Measurements from ENCODE around the gene SERINC2. TPM values are rescaled to one million over a fixed set of nuclear protein-coding genes. Genes with fewer than 3 reads are reported as not detected.

SERINC2 gene
- total and polyA plus RNA-seq, 9 of the 15 experiments (the other 6 are each of a cell fraction or from before 2014, with no cell fraction given), result 0.07 to 1.2 (median 0.70) TPM; not detected in 2

DNA sequence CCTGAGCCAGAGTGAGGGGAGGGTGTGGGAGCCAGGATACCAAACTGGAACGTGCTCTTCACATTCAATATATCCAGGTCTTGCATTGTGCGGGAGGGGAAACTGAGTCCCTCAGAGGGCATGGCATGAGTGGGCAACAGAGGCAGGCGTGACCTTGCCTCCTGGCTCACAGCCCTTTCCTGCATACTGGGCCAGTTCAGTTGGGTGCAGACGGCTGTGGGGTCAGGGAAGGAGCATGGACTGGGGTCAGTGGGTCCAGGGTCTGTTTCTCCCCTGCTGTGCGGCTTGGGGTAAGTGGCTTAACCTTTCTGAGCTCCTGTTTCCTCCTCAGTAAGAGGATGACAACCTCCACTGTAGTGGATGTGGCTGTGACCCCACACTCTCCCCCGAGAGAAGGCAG lies 16.6 kb downstream of the SERINC2 start:
- in situ Hi-C loops (cut with MboI), result loop anchor here (5.0 kb wide), 1 partner anchor 247 kb away; no protein-coding TSS in a partner anchor
- BruUV-seq (replicated peaks), result no TSS peak
- no peak for ATAC-seq
- TF ChIP-seq, protein P1, sequence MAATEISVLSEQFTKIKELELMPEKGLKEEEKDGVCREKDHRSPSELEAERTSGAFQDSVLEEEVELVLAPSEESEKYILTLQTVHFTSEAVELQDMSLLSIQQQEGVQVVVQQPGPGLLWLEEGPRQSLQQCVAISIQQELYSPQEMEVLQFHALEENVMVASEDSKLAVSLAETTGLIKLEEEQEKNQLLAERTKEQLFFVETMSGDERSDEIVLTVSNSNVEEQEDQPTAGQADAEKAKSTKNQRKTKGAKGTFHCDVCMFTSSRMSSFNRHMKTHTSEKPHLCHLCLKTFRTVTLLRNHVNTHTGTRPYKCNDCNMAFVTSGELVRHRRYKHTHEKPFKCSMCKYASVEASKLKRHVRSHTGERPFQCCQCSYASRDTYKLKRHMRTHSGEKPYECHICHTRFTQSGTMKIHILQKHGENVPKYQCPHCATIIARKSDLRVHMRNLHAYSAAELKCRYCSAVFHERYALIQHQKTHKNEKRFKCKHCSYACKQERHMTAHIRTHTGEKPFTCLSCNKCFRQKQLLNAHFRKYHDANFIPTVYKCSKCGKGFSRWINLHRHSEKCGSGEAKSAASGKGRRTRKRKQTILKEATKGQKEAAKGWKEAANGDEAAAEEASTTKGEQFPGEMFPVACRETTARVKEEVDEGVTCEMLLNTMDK (IDR thresholded peaks at IDR 0.05; ENCODE audit: borderline replicate concordance, insufficient read depth, low read depth, low read length, poor library complexity, severe bottlenecking), result no peak
- TF ChIP-seq, protein P2, sequence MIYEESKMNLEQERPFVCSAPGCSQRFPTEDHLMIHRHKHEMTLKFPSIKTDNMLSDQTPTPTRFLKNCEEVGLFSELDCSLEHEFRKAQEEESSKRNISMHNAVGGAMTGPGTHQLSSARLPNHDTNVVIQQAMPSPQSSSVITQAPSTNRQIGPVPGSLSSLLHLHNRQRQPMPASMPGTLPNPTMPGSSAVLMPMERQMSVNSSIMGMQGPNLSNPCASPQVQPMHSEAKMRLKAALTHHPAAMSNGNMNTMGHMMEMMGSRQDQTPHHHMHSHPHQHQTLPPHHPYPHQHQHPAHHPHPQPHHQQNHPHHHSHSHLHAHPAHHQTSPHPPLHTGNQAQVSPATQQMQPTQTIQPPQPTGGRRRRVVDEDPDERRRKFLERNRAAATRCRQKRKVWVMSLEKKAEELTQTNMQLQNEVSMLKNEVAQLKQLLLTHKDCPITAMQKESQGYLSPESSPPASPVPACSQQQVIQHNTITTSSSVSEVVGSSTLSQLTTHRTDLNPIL (CRISPR knock-in tag; IDR thresholded peaks at IDR 0.05), result no peak
- TF ChIP-seq, protein P3, sequence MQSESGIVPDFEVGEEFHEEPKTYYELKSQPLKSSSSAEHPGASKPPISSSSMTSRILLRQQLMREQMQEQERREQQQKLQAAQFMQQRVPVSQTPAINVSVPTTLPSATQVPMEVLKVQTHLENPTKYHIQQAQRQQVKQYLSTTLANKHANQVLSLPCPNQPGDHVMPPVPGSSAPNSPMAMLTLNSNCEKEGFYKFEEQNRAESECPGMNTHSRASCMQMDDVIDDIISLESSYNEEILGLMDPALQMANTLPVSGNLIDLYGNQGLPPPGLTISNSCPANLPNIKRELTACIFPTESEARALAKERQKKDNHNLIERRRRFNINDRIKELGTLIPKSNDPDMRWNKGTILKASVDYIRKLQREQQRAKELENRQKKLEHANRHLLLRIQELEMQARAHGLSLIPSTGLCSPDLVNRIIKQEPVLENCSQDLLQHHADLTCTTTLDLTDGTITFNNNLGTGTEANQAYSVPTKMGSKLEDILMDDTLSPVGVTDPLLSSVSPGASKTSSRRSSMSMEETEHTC (IDR thresholded peaks at IDR 0.05), result no peak
- TF ChIP-seq ZNF551 (CRISPR knock-in tag; IDR thresholded peaks at IDR 0.05) (no peak), NCOA2 (IDR thresholded peaks at IDR 0.05; ENCODE audit: partially characterized antibody in 2 of 2) (no peak), MAFF (IDR thresholded peaks at IDR 0.05; ENCODE audit: low read length) (no peak), JUND (IDR thresholded peaks at IDR 0.05; ENCODE audit: borderline replicate concordance, low read depth, low read length) (no peak), JUND (tag; IDR thresholded peaks at IDR 0.05; ENCODE audit: borderline replicate concordance, low read depth, low read length) (no peak), RBBP5 (IDR thresholded peaks at IDR 0.05; ENCODE audit: borderline replicate concordance, insufficient read depth, low read length, poor library complexity, severe bottlenecking) (no peak), MTF1 (CRISPR knock-in tag; IDR thresholded peaks at IDR 0.05; ENCODE audit: borderline replicate concordance) (no peak), ZNF431 (CRISPR knock-in tag; IDR thresholded peaks at IDR 0.05) (no peak), SIX5 (IDR thresholded peaks at IDR 0.05; ENCODE audit: borderline replicate concordance in 1 of 2, insufficient read depth in 1 of 2, low read depth in 1 of 2, low read length in 2 of 2) (no peak), ZEB2 (IDR thresholded peaks at IDR 0.05) (no peak), FOXJ3 (CRISPR knock-in tag; IDR thresholded peaks at IDR 0.05) (no peak), KLF13 (tag; IDR thresholded peaks at IDR 0.05; ENCODE audit: borderline replicate concordance, low read depth) (no peak), ZZZ3 (IDR thresholded peaks at IDR 0.05) (no peak)
- TF ChIP-seq, protein P4, sequence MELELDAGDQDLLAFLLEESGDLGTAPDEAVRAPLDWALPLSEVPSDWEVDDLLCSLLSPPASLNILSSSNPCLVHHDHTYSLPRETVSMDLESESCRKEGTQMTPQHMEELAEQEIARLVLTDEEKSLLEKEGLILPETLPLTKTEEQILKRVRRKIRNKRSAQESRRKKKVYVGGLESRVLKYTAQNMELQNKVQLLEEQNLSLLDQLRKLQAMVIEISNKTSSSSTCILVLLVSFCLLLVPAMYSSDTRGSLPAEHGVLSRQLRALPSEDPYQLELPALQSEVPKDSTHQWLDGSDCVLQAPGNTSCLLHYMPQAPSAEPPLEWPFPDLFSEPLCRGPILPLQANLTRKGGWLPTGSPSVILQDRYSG (tag; conservative IDR thresholded peaks at IDR 0.05; ENCODE audit: low read depth), result no peak

More for the DNA sequence above, 16.6 kb downstream of the SERINC2 start:
- POLR2A ChIA-PET, result no interaction called here
- Histone ChIP-seq H3K9ac (ENCODE audit: insufficient read depth in 1 of 2, low read depth in 2 of 2, low read length in 2 of 2) (0 out of 4 replicates have a peak overlapping the region, but pooled peaks of 1 of the 2 experiments have one; percentile 28), H3K27ac (ENCODE audit: extremely low read depth, low read depth, low read length) (no peak overlapping the region), H3K36me3 (ENCODE audit: control insufficient read depth, insufficient read depth, low read length) (no peaks in the 10 kb centered on the region), H3K4me1 (replicated peaks in 1 of 2; ENCODE audit: control insufficient read depth in 2 of 2, insufficient read depth in 2 of 2, low read length in 2 of 2) (peaks cover 0 to 15% of the 10 kb centered on the region in 2 experiments; a peak in 1 of 5 replicates), H2AFZ (ENCODE audit: low read depth, low read length) (no peak overlapping the region), H3K4me2 (ENCODE audit: insufficient read depth, low read length) (no peak overlapping the region), H3K79me2 (ENCODE audit: control insufficient read depth, insufficient read depth, low read length) (no peaks in the 10 kb centered on the region), H3K9me1 (ENCODE audit: control insufficient read depth, insufficient read depth, low read length) (peaks cover 5% of the 10 kb centered on the region), H3K9me3 (replicated peaks; ENCODE audit: control insufficient read depth, insufficient read depth, low read depth, low read length) (no peaks in the 10 kb centered on the region), H3K4me3 (no peak overlapping the region), H4K20me1 (replicated peaks; ENCODE audit: control insufficient read depth, insufficient read depth, low read length) (peaks cover 18% of the 10 kb centered on the region), H3K27me3 (ENCODE audit: control insufficient read depth in 2 of 2, insufficient read depth in 2 of 2, low read length in 2 of 2) (peaks cover 5 to 26% of the 10 kb centered on the region in 2 experiments; a peak in 3 of 5 replicates)
- FAIRE-seq, result no peak
- intact Hi-C loops (cut with micrococcal nuclease), result loop anchor here (10.0 kb wide), 1 partner anchor 115 kb away; no protein-coding TSS in a partner anchor
- no peak for DNase-seq (ENCODE audit: extremely low read depth in 1 of 4, low spot score in 3 of 4)
- CTCF ChIA-PET (ENCODE audit: low intra/inter-chr PET ratio), result no interaction called here
- 10% methylated on average over 6 of the region's 6 CpGs for WGBS (ENCODE audit: insufficient coverage, low coverage, missing lambda C conversion rate)

Data from K562 (cell line).